A204.1 (cell line): ENCODE data around the gene ECSCR.

Experiments
- FAIRE-seq: peaks from 2 replicates; lab custom pipeline; 2012; peaks lifted over from hg19 to GRCh38; lab: Jason Lieb, UNC

ECSCR gene

GRCh38 chr5:139473565-139473964, 11.0 kb upstream of the ECSCR start:
- no peak for FAIRE-seq

- FAIRE-seq, result no peak
Measured at GRCh38 chr5:139473105-139473504, 10.6 kb upstream of the ECSCR start.

GRCh38 chr5:139472386-139473030, 10.0 kb upstream of the ECSCR start:
- FAIRE-seq, result no peak

GRCh38 chr5:139470821-139471300, 8.3 kb upstream of the ECSCR start, which contains the start of gene SMIM33:
Gene SMIM33, plus strand, starts transcription at chr5:139471004. Its CDS starts 118 bp downstream, at chr5:139471122.
- no peak for FAIRE-seq

- no peak for FAIRE-seq
Measured at GRCh38 chr5:139468421-139468931, 5.9 kb upstream of the ECSCR start.

GRCh38 chr5:139461698-139462097, 845 bp downstream of the ECSCR start:
- FAIRE-seq, result no peak

GRCh38 chr5:139461176-139461575, 1.4 kb downstream of the ECSCR start:
- no peak for FAIRE-seq

GRCh38 chr5:139460455-139460854, 2.1 kb downstream of the ECSCR start:
- no peak for FAIRE-seq

GRCh38 chr5:139459451-139459934, 3.0 kb downstream of the ECSCR start:
- no peak for FAIRE-seq

- no peak for FAIRE-seq
Measured at GRCh38 chr5:139458580-139459407, 3.7 kb downstream of the ECSCR start.

GRCh38 chr5:139457653-139458306, 4.8 kb downstream of the ECSCR start:
- no peak for FAIRE-seq

- FAIRE-seq, result no peak
Measured at GRCh38 chr5:139457241-139457640, 5.3 kb downstream of the ECSCR start.

GRCh38 chr5:139456776-139457175, 5.8 kb downstream of the ECSCR start:
- FAIRE-seq, result no peak

GRCh38 chr5:139454568-139455290, 7.8 kb downstream of the ECSCR start:
- FAIRE-seq, result no peak

GRCh38 chr5:139453683-139454567, 8.6 kb downstream of the ECSCR start:
- no peak for FAIRE-seq

- FAIRE-seq, result no peak
Measured at GRCh38 chr5:139451878-139452660, 10.5 kb downstream of the ECSCR start.

GRCh38 chr5:139451176-139451575, 11.4 kb downstream of the ECSCR start:
- FAIRE-seq, result no peak

- FAIRE-seq, result no peak
Measured at GRCh38 chr5:139446956-139447779, 15.4 kb downstream of the ECSCR start.
